Measurements from ENCODE around the gene AGGF1. TPM values are rescaled to one million over a fixed set of nuclear protein-coding genes. Genes with fewer than 3 reads are reported as not detected.
"Not testable (repeated sequence)": the region's sequence is repeated elsewhere in the genome, so short reads cannot be mapped to it uniquely, and the experiment has no call there.

AGGF1 gene
- total RNA-seq, 2 experiments from 2014 or later = 27.2 to 28.4 TPM

GRCh38 chr5:77073667-77074066 is 43.5 kb downstream of the AGGF1 start:
- H3K27me3 Mint-ChIP-seq (ENCODE audit: low read depth) = peaks cover 2% of the 10 kb centered on the region
- DNase-seq = no peak
- H3K4me1 Mint-ChIP-seq (ENCODE audit: low read depth) = peaks cover 6% of the 10 kb centered on the region
- ATAC-seq = no peak
- CTCF ChIA-PET = no interaction called here
- H3K27ac Mint-ChIP-seq = no peak overlapping the region
- H3K36me3 Mint-ChIP-seq (ENCODE audit: low read depth) = peaks cover 15% of the 10 kb centered on the region
- H3K4me3 Mint-ChIP-seq = no peak overlapping the region
- no peaks in the 10 kb centered on the region for H3K9me3 Mint-ChIP-seq (ENCODE audit: insufficient read depth)
- POLR2A ChIA-PET = no interaction called here

DNA sequence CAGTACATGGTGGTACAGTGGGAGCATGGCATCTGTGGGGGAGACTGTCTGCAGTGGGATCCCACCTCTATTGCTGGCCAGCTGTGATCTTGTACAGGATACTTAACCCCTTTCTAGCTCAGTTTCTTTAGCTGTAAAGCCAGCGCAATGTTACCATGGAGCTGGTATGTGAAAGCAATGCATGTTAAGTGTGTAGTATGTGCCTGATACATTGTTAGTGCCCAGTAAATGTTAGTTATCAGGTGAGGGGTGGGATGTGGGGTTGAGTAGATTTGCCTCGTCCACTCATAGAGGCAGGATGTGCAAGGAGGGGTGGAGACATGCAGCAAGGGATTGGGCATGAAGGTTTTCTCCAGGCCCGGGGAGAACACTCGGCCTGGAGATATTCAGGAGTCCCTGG is 44.5 kb downstream of the AGGF1 start:
- ChIA-PET POLR2A (no interaction called here), CTCF (no interaction called here)
- H3K36me3 Mint-ChIP-seq (ENCODE audit: low read depth) = peaks cover 7% of the 10 kb centered on the region
- no peak overlapping the region for H3K27ac Mint-ChIP-seq
- peaks cover 2% of the 10 kb centered on the region for H3K27me3 Mint-ChIP-seq (ENCODE audit: low read depth)
- no peak overlapping the region for H3K4me3 Mint-ChIP-seq
- no peaks in the 10 kb centered on the region for H3K9me3 Mint-ChIP-seq (ENCODE audit: insufficient read depth)
- H3K4me1 Mint-ChIP-seq (ENCODE audit: low read depth) = peaks cover 6% of the 10 kb centered on the region
- no peak for DNase-seq
- ATAC-seq = no peak

DNA sequence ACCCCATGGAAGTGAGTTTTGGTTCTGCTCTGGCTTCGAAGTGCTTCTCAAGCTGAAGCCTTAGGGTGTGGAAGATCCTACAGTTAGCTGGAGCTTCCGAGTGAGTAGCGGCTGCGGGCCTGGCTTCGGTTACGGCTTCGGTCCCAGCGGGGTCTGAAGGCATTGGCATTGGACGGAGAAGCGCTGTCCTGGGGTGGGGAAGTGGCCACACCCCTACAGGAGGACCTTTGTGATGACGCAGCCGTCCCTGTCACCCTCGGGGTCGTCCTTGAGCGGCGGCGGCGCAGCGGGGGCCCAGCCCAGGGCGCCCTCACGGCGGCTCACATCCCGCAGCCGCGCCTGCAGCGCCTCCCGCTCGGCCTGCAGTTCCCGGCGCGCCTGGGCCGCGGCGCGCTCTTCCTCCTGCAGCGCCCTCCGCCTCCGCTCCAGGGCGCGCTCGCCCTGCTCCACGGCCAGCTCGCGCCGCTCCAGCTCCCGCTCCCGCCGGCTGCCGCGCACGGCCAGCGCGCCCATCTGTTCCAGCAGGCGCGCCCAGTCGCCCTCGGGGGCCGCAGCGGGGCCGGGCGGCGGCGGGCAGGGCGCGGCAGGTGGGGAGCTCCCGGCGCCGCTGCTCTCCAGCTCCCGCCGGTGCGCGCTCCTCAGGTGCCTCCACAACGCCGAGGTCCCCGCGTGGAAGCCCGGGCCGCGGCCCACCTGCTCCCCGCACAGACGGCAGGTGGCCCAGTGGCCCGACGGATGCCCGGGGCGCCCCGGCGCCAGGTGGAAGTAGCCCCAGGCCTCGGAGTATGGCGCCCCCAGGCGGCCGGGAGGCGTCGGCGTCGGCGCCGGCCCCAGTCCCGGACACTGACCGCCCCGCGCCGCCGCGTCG is 47.0 kb downstream of the AGGF1 start:
- H3K36me3 Mint-ChIP-seq (ENCODE audit: low read depth) = peaks cover 2% of the 10 kb centered on the region
- H3K27ac Mint-ChIP-seq = no peak overlapping the region
- H3K27me3 Mint-ChIP-seq (ENCODE audit: low read depth) = peaks cover 2% of the 10 kb centered on the region
- no peaks in the 10 kb centered on the region for H3K9me3 Mint-ChIP-seq (ENCODE audit: insufficient read depth)
- ATAC-seq (peak; percentile 89), DNase-seq (peak; percentile 68)
- CTCF ChIA-PET = interaction anchor here (0.7 to 2.6 kb wide), 29 partner anchors 10 to 586 kb away, joined by 3 to 34 read pairs (median 3); partner anchors contain the start of genes AGGF1, WDR41 and ZBED3
- POLR2A ChIA-PET = interaction anchor here (0.6 to 1.5 kb wide), 2 partner anchors 18 to 47 kb away, joined by 3 to 5 read pairs; partner anchors contain the start of gene AGGF1
- H3K4me3 Mint-ChIP-seq = peak overlapping the region; percentile 52
- H3K4me1 Mint-ChIP-seq (ENCODE audit: low read depth) = peaks cover 6% of the 10 kb centered on the region

- Mint-ChIP-seq H3K36me3 (ENCODE audit: low read depth) (peaks cover 3% of the 10 kb centered on the region), H3K4me1 (ENCODE audit: low read depth) (peaks cover 6% of the 10 kb centered on the region), H3K4me3 (peak overlapping the region; percentile 47), H3K27ac (no peak overlapping the region), H3K9me3 (ENCODE audit: insufficient read depth) (no peaks in the 10 kb centered on the region), H3K27me3 (ENCODE audit: low read depth) (peaks cover 2% of the 10 kb centered on the region)
- ChIA-PET CTCF (interaction anchor here (0.6 to 2.6 kb wide), 20 partner anchors 9 to 585 kb away, joined by 3 to 34 read pairs (median 4); partner anchors contain the start of genes AGGF1, WDR41 and ZBED3), POLR2A (interaction anchor here (1.5 kb wide), 1 partner anchor 47 kb away, joined by 5 read pairs; the partner anchor contains the start of gene AGGF1)
- ATAC-seq (no peak), DNase-seq (no peak)
These were observed 47.6 kb downstream of the AGGF1 start for GRCh38 chr5:77077829-77078176.

DNA sequence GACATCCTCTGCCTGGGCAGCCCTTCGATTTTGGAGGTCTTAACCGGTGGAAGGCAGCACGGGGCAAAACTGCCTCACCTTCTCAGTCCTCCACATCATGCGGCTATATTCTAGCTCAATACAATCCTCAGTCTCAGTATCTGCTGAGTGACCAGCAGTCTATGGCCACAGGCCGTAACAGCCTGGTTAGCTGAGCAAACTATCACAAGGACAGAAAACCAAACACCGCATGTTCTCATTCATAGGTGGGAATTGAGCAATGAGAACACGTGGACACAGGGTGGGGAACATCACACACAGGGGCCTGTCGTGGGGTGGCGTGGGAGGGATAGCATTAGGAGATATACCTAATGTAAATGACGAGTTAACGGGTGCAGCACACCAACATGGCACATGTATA is 50.3 kb downstream of the AGGF1 start:
- ATAC-seq; H3K4me3 Mint-ChIP-seq; POLR2A ChIA-PET; H3K4me1 Mint-ChIP-seq (ENCODE audit: low read depth); CTCF ChIA-PET; DNase-seq; H3K27ac Mint-ChIP-seq; H3K27me3 Mint-ChIP-seq (ENCODE audit: low read depth); H3K36me3 Mint-ChIP-seq (ENCODE audit: low read depth); H3K9me3 Mint-ChIP-seq (ENCODE audit: insufficient read depth): not testable (repeated sequence)

GRCh38 chr5:77080905-77081304 is 50.7 kb downstream of the AGGF1 start:
- no peak for ATAC-seq
- Mint-ChIP-seq H3K27me3 (ENCODE audit: low read depth) (peaks cover 2% of the 10 kb centered on the region), H3K9me3 (ENCODE audit: insufficient read depth) (no peaks in the 10 kb centered on the region), H3K36me3 (ENCODE audit: low read depth) (peaks cover 2% of the 10 kb centered on the region), H3K4me3 (no peak overlapping the region), H3K4me1 (ENCODE audit: low read depth) (peaks cover 6% of the 10 kb centered on the region), H3K27ac (no peak overlapping the region)
- DNase-seq = no peak
- ChIA-PET POLR2A (no interaction called here), CTCF (no interaction called here)

- H3K4me1 Mint-ChIP-seq (ENCODE audit: low read depth) = peaks cover 10% of the 10 kb centered on the region
- POLR2A ChIA-PET = no interaction called here
- DNase-seq = no peak
- CTCF ChIA-PET = no interaction called here
- no peaks in the 10 kb centered on the region for H3K9me3 Mint-ChIP-seq (ENCODE audit: insufficient read depth)
- H3K4me3 Mint-ChIP-seq = no peak overlapping the region
- peaks cover 2% of the 10 kb centered on the region for H3K36me3 Mint-ChIP-seq (ENCODE audit: low read depth)
- no peak for ATAC-seq
- H3K27me3 Mint-ChIP-seq (ENCODE audit: low read depth) = no peaks in the 10 kb centered on the region
- no peak overlapping the region for H3K27ac Mint-ChIP-seq
These were observed 52.1 kb downstream of the AGGF1 start for GRCh38 chr5:77082280-77082679.

- no peak overlapping the region for H3K4me3 Mint-ChIP-seq
- peaks cover 14% of the 10 kb centered on the region for H3K4me1 Mint-ChIP-seq (ENCODE audit: low read depth)
- H3K36me3 Mint-ChIP-seq (ENCODE audit: low read depth) = peaks cover 2% of the 10 kb centered on the region
- ChIA-PET CTCF (no interaction called here), POLR2A (no interaction called here)
- no peak overlapping the region for H3K27ac Mint-ChIP-seq
- H3K9me3 Mint-ChIP-seq (ENCODE audit: insufficient read depth) = no peaks in the 10 kb centered on the region
- DNase-seq (no peak), ATAC-seq (no peak)
- no peaks in the 10 kb centered on the region for H3K27me3 Mint-ChIP-seq (ENCODE audit: low read depth)
These were observed 52.9 kb downstream of the AGGF1 start for GRCh38 chr5:77083088-77083487.

GRCh38 chr5:77086368-77086688 is 56.1 kb downstream of the AGGF1 start:
- no peaks in the 10 kb centered on the region for H3K27me3 Mint-ChIP-seq (ENCODE audit: low read depth)
- CTCF ChIA-PET = interaction anchor here (1.1 to 3.5 kb wide), 3 partner anchors 9 to 485 kb away, joined by 3 to 34 read pairs (median 11); partner anchors contain the start of gene WDR41
- POLR2A ChIA-PET = interaction anchor here (0.5 to 2.0 kb wide), 2 partner anchors 16 to 56 kb away, joined by 3 to 8 read pairs; partner anchors contain the start of gene AGGF1
- peaks cover 2% of the 10 kb centered on the region for H3K36me3 Mint-ChIP-seq (ENCODE audit: low read depth)
- H3K4me1 Mint-ChIP-seq (ENCODE audit: low read depth) = peaks cover 16% of the 10 kb centered on the region
- ATAC-seq (no peak), DNase-seq (no peak)
- H3K9me3 Mint-ChIP-seq (ENCODE audit: insufficient read depth) = no peaks in the 10 kb centered on the region
- H3K4me3 Mint-ChIP-seq = peak overlapping the region; percentile 77
- peak overlapping the region; percentile 80 for H3K27ac Mint-ChIP-seq

DNA sequence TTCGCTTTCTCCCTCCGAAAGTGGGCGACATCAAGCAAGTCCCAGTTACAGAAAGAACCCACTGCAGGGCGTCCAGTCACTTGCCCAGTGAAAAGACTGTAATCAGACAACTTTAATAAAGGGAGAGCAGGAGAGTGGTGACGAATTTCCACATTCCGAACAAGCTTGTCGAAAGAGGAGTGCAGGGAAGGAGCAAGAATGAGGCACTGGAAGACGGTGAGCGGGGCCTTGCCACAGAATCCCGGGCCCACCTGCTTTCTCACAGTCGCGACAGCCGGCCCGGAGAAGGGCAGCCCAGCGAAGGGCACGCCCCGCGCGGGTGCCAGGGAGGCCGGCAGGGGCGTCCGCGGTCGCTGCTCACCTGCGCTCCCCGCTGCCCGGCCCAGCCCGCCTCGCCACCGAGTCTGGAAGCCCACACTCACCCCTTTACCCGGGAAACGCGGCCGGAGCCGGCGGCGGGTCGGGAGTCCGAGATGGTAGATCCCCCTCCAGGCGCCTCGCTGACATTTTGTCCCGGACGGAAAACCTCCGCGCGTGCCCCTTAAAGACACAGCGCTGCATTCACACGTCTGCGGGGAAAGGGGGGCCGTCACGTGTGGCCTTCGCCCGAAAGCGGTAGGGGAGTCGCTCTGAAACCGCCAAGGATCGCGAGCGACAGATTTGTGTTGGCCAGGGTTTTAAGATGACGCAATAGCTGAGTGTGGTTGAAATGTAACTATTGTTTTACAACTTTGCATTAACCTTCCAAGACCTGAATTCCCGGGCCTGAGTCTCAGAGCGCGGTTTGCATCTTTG is 56.7 kb downstream of the AGGF1 start, which contains the start of gene ZBED3:
TSS of gene ZBED3 (minus strand) at position 597 of the 795 bp plus-strand sequence. CDS start 9,407 bp downstream, outside the sequence.
- Mint-ChIP-seq H3K27me3 (ENCODE audit: low read depth) (no peaks in the 10 kb centered on the region), H3K4me1 (ENCODE audit: low read depth) (peaks cover 16% of the 10 kb centered on the region), H3K36me3 (ENCODE audit: low read depth) (peaks cover 2% of the 10 kb centered on the region), H3K9me3 (ENCODE audit: insufficient read depth) (no peaks in the 10 kb centered on the region), H3K4me3 (peak within 1 kb of the TSS; percentile 77), H3K27ac (peak within 1 kb of the TSS; percentile 80)
- DNase-seq (peak; percentile 70), ATAC-seq (peak; percentile 89)
- ChIA-PET POLR2A (interaction anchor here (0.5 to 2.0 kb wide), 2 partner anchors 15 to 56 kb away, joined by 3 to 8 read pairs; partner anchors contain the start of gene AGGF1), CTCF (interaction anchor here (0.9 to 3.5 kb wide), 4 partner anchors 10 to 405 kb away, joined by 3 to 34 read pairs (median 7); partner anchors contain the start of gene WDR41)

DNA sequence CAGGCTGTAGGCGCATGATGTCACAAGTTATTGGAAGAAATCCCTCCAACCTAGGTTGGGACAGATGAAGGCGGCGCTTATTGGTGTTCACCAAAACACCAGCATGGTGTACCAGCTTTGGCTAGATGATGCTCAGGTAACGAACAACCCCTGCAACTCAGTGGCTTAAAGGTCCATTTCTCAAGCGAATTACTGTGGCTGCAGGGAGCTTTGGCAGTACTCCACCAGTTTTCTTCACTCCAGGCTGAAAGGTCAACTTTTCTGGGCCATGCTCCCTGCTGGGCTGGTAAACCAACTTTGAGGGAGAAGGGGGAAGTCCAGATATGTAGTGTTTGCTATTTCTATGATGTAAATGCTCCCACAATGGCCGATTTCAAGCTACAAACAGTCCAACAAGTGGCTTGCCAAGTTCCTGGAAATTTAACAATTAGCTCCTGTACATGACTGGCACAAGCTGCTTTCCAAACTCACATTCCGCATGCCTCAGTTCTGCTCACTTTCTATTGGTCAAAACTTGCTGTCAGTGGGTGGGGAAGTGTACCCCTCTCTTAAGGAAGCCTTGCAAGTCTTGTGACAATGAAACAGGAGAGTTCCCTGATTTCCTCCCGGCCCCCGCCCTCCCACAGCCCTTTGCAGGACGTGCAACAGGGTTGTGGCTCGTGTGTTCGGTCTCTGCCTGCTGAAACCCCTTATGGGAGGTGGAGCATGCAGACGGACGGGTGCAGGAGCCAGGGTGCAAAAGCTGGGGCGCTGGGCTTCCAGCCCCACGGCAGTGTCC is 57.5 kb downstream of the AGGF1 start:
- no peak for DNase-seq

More for the DNA sequence above, 57.5 kb downstream of the AGGF1 start:
- H3K27me3 Mint-ChIP-seq (ENCODE audit: low read depth) = no peaks in the 10 kb centered on the region
- H3K27ac Mint-ChIP-seq = peak overlapping the region; percentile 40
- peak; percentile 29 for ATAC-seq
- H3K4me1 Mint-ChIP-seq (ENCODE audit: low read depth) = peaks cover 16% of the 10 kb centered on the region
- H3K9me3 Mint-ChIP-seq (ENCODE audit: insufficient read depth) = no peaks in the 10 kb centered on the region
- no peaks in the 10 kb centered on the region for H3K36me3 Mint-ChIP-seq (ENCODE audit: low read depth)
- POLR2A ChIA-PET = interaction anchor here (2.0 kb wide), 1 partner anchor 57 kb away, joined by 8 read pairs; the partner anchor contains the start of gene AGGF1
- peak overlapping the region; percentile 77 for H3K4me3 Mint-ChIP-seq
- CTCF ChIA-PET = interaction anchor here (0.9 to 3.5 kb wide), 4 partner anchors 10 to 404 kb away, joined by 3 to 34 read pairs (median 7); partner anchors contain the start of gene WDR41
